DMS79 (cell line): ENCODE measurements around the gene VASN.
"Not testable (repeated sequence)": the region's sequence is repeated elsewhere in the genome, so short reads cannot be mapped to it uniquely, and the experiment has no call there.

ENCODE experiments used
- DNase-seq: peaks from one replicate; lab custom pipeline; 2025; lab: John Stamatoyannopoulos, UW

VASN gene

GRCh38 chr16:4337540-4338088 lies 34.0 kb upstream of the VASN start:
- DNase-seq: no peak

GRCh38 chr16:4338125-4338582 lies 33.5 kb upstream of the VASN start:
- DNase-seq: no peak

- no peak for DNase-seq
Observed at GRCh38 chr16:4338712-4339299, 32.8 kb upstream of the VASN start.

- DNase-seq: no peak
Observed at GRCh38 chr16:4339455-4339854, 32.2 kb upstream of the VASN start.

GRCh38 chr16:4339909-4340308 lies 31.7 kb upstream of the VASN start:
- DNase-seq: no peak

GRCh38 chr16:4340443-4340842 lies 31.2 kb upstream of the VASN start:
- no peak for DNase-seq

GRCh38 chr16:4341250-4341649 lies 30.4 kb upstream of the VASN start:
- no peak for DNase-seq

- no peak for DNase-seq
Observed at GRCh38 chr16:4342866-4343744, 28.5 kb upstream of the VASN start.

GRCh38 chr16:4344300-4344982 lies 27.2 kb upstream of the VASN start:
- DNase-seq: not testable (repeated sequence)

- peak; percentile 29 for DNase-seq
Observed at GRCh38 chr16:4344983-4345835, 26.4 kb upstream of the VASN start.

- no peak for DNase-seq
Observed at GRCh38 chr16:4345836-4346781, 25.5 kb upstream of the VASN start.

GRCh38 chr16:4347010-4347409 lies 24.6 kb upstream of the VASN start:
- DNase-seq: no peak

GRCh38 chr16:4347765-4348509 lies 23.7 kb upstream of the VASN start:
- DNase-seq: no peak

- no peak for DNase-seq
Observed at GRCh38 chr16:4349332-4349731, 22.3 kb upstream of the VASN start.

GRCh38 chr16:4350365-4350786 lies 21.3 kb upstream of the VASN start:
- no peak for DNase-seq

- peak; percentile 75 for DNase-seq
Observed at GRCh38 chr16:4350787-4351659, 20.6 kb upstream of the VASN start, which contains the start of gene PAM16. Gene PAM16, minus strand, starts transcription at chr16:4351321. Its CDS starts 87 bp downstream, at chr16:4351234.

GRCh38 chr16:4351880-4352279 lies 19.8 kb upstream of the VASN start:
- no peak for DNase-seq

- no peak for DNase-seq
Observed at GRCh38 chr16:4352843-4353242, 18.8 kb upstream of the VASN start.

GRCh38 chr16:4353675-4354074 lies 18.0 kb upstream of the VASN start:
- DNase-seq: no peak
